ENCODE measurements around the gene PRAF2.

GRCh38 chrX:49061490-49061889, 12.3 kb downstream of the PRAF2 start:
- TF ChIP-seq, protein P1, sequence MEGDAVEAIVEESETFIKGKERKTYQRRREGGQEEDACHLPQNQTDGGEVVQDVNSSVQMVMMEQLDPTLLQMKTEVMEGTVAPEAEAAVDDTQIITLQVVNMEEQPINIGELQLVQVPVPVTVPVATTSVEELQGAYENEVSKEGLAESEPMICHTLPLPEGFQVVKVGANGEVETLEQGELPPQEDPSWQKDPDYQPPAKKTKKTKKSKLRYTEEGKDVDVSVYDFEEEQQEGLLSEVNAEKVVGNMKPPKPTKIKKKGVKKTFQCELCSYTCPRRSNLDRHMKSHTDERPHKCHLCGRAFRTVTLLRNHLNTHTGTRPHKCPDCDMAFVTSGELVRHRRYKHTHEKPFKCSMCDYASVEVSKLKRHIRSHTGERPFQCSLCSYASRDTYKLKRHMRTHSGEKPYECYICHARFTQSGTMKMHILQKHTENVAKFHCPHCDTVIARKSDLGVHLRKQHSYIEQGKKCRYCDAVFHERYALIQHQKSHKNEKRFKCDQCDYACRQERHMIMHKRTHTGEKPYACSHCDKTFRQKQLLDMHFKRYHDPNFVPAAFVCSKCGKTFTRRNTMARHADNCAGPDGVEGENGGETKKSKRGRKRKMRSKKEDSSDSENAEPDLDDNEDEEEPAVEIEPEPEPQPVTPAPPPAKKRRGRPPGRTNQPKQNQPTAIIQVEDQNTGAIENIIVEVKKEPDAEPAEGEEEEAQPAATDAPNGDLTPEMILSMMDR (IDR thresholded peaks at IDR 0.05; ENCODE audit: borderline replicate concordance, extremely low read depth, low read length, poor library complexity, severe bottlenecking), result no peak
- TF ChIP-seq EZH2 (IDR thresholded peaks at IDR 0.05; ENCODE audit: borderline replicate concordance, low read depth, low read length, severe bottlenecking), result no peak
